ENCODE data around the gene RAB40C. TPM values are rescaled to one million over a fixed set of nuclear protein-coding genes. Genes with fewer than 3 reads are reported as not detected.
A peak's percentile ranks its signal among the peaks of the same experiment; 100 is the strongest.

Gene RAB40C
- total RNA-seq, 1 experiment from 2014 or later = 30.7 TPM

GRCh38 chr16:641326-642188, 51.7 kb downstream of the RAB40C start, which contains the start of gene MCRIP2:
MCRIP2 (plus strand) TSS chr16:641828; CDS start chr16:641992, 164 bp downstream.
- CTCF ChIA-PET = no interaction called here
- POLR2A ChIA-PET = no interaction called here
- Histone ChIP-seq H3K4me1 (ENCODE audit: control insufficient read depth, insufficient read depth, low read length) (peaks cover 53% of the 10 kb centered on the region), H3K4me3 (ENCODE audit: low read depth in 2 of 2, low read length in 2 of 2) (peak within 1 kb of the TSS; percentile 64 to 75), H3K36me3 (ENCODE audit: control insufficient read depth, insufficient read depth, low read length) (no peaks in the 10 kb centered on the region), H3K9me3 (ENCODE audit: control insufficient read depth, insufficient read depth, low read depth, low read length) (no peaks in the 10 kb centered on the region), H3K27me3 (ENCODE audit: control insufficient read depth, insufficient read depth, low read length) (no peaks in the 10 kb centered on the region), H3K27ac (ENCODE audit: low read length) (peak within 1 kb of the TSS; percentile 91)
- intact Hi-C loops (cut with micrococcal nuclease; ENCODE audit: unreplicated experiment) = no loop called here
- TF ChIP-seq POLR2AphosphoS5 (IDR thresholded peaks at IDR 0.05; ENCODE audit: low read depth, low read length) (peak; percentile 50), SIN3A (IDR thresholded peaks at IDR 0.05; ENCODE audit: borderline replicate concordance, insufficient read depth, low read depth, low read length) (peak; percentile 58; the same call in 1 of the 2 replicates)
- TF ChIP-seq, protein P1, sequence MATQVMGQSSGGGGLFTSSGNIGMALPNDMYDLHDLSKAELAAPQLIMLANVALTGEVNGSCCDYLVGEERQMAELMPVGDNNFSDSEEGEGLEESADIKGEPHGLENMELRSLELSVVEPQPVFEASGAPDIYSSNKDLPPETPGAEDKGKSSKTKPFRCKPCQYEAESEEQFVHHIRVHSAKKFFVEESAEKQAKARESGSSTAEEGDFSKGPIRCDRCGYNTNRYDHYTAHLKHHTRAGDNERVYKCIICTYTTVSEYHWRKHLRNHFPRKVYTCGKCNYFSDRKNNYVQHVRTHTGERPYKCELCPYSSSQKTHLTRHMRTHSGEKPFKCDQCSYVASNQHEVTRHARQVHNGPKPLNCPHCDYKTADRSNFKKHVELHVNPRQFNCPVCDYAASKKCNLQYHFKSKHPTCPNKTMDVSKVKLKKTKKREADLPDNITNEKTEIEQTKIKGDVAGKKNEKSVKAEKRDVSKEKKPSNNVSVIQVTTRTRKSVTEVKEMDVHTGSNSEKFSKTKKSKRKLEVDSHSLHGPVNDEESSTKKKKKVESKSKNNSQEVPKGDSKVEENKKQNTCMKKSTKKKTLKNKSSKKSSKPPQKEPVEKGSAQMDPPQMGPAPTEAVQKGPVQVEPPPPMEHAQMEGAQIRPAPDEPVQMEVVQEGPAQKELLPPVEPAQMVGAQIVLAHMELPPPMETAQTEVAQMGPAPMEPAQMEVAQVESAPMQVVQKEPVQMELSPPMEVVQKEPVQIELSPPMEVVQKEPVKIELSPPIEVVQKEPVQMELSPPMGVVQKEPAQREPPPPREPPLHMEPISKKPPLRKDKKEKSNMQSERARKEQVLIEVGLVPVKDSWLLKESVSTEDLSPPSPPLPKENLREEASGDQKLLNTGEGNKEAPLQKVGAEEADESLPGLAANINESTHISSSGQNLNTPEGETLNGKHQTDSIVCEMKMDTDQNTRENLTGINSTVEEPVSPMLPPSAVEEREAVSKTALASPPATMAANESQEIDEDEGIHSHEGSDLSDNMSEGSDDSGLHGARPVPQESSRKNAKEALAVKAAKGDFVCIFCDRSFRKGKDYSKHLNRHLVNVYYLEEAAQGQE (IDR thresholded peaks at IDR 0.05; ENCODE audit: insufficient read depth in 1 of 2, low read depth in 2 of 2, low read length in 1 of 2) = no peak
- ATAC-seq = peak; percentile 67
- in situ Hi-C loops (cut with HindIII; ENCODE audit: low pct_unique_long_range_greater_than_20kb, low sequenced_read_pairs) = no loop called here
- DNase-seq (ENCODE audit: low read depth, low spot score) = no peak
- BruUV-seq (replicated peaks) = no TSS peak

GRCh38 chr16:642189-643049, 52.6 kb downstream of the RAB40C start:
- POLR2A ChIA-PET = no interaction called here

GRCh38 chr16:643050-643368, 53.1 kb downstream of the RAB40C start:
- H3K9me3 ChIP-seq (ENCODE audit: control insufficient read depth, insufficient read depth, low read depth, low read length) = no peaks in the 10 kb centered on the region
- in situ Hi-C loops (cut with HindIII; ENCODE audit: low pct_unique_long_range_greater_than_20kb, low sequenced_read_pairs) (no loop called here), intact Hi-C loops (cut with micrococcal nuclease; ENCODE audit: unreplicated experiment) (no loop called here)
- peak overlapping the region; percentile 64 to 75 for H3K4me3 ChIP-seq (ENCODE audit: low read depth in 2 of 2, low read length in 2 of 2)
- H3K4me1 ChIP-seq (ENCODE audit: control insufficient read depth, insufficient read depth, low read length) = peaks cover 57% of the 10 kb centered on the region
- peak overlapping the region; percentile 91 for H3K27ac ChIP-seq (ENCODE audit: low read length)
- no peaks in the 10 kb centered on the region for H3K27me3 ChIP-seq (ENCODE audit: control insufficient read depth, insufficient read depth, low read length)
- DNase-seq (ENCODE audit: low read depth, low spot score) = no peak
- POLR2A ChIA-PET = no interaction called here
- no TSS peak for BruUV-seq (replicated peaks)
- no peak for ATAC-seq
- CTCF ChIA-PET = no interaction called here
- TF ChIP-seq SIN3A (IDR thresholded peaks at IDR 0.05; ENCODE audit: borderline replicate concordance, insufficient read depth, low read depth, low read length) (no peak), TCF7L2 (IDR thresholded peaks at IDR 0.05; ENCODE audit: low read depth, low read length) (no peak), CTCF (IDR thresholded peaks at IDR 0.05) (no peak), POLR2AphosphoS5 (IDR thresholded peaks at IDR 0.05; ENCODE audit: low read depth, low read length) (no peak)
- TF ChIP-seq, protein P1 (IDR thresholded peaks at IDR 0.05; ENCODE audit: insufficient read depth in 1 of 2, low read depth in 2 of 2, low read length in 1 of 2) = no peak
- H3K36me3 ChIP-seq (ENCODE audit: control insufficient read depth, insufficient read depth, low read length) = no peaks in the 10 kb centered on the region

More at GRCh38 chr16:642189-643049, 52.6 kb downstream of the RAB40C start:
- no peaks in the 10 kb centered on the region for H3K27me3 ChIP-seq (ENCODE audit: control insufficient read depth, insufficient read depth, low read length)
- no peak for TF ChIP-seq SIN3A (IDR thresholded peaks at IDR 0.05; ENCODE audit: borderline replicate concordance, insufficient read depth, low read depth, low read length)
- no peak for TF ChIP-seq TCF7L2 (IDR thresholded peaks at IDR 0.05; ENCODE audit: low read depth, low read length)
- TF ChIP-seq POLR2AphosphoS5 (IDR thresholded peaks at IDR 0.05; ENCODE audit: low read depth, low read length) = no peak
- BruUV-seq (replicated peaks) = no TSS peak
- peak overlapping the region; percentile 64 to 75 for H3K4me3 ChIP-seq (ENCODE audit: low read depth in 2 of 2, low read length in 2 of 2)
- intact Hi-C loops (cut with micrococcal nuclease; ENCODE audit: unreplicated experiment) (no loop called here), in situ Hi-C loops (cut with HindIII; ENCODE audit: low pct_unique_long_range_greater_than_20kb, low sequenced_read_pairs) (no loop called here)
- ATAC-seq = peak; percentile 49
- H3K4me1 ChIP-seq (ENCODE audit: control insufficient read depth, insufficient read depth, low read length) = peaks cover 57% of the 10 kb centered on the region
- CTCF ChIA-PET = no interaction called here
- DNase-seq (ENCODE audit: low read depth, low spot score) = no peak
- no peaks in the 10 kb centered on the region for H3K36me3 ChIP-seq (ENCODE audit: control insufficient read depth, insufficient read depth, low read length)
- H3K9me3 ChIP-seq (ENCODE audit: control insufficient read depth, insufficient read depth, low read depth, low read length) = no peaks in the 10 kb centered on the region
- H3K27ac ChIP-seq (ENCODE audit: low read length) = peak overlapping the region; percentile 91
